Measurements from ENCODE around the gene LCA5.

DNA sequence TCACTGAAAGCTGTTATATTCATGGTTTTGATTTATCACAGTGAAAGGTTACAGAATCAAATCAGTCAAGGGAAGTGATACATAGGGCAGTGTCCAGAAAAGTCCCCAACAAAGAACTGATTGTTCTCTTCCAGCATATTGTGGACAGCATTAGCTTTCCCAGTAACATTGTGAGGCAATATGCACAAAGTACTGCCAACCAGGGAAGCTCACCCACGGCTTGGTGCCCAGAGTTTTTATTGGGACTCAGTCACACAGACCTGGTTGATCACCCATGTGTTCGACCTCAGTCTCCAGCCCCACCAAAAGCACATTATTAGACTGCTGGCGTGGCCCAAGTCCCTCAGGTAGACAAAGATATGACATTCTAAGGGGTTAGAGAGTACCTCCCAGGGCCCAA lies 76.0 kb downstream of the LCA5 start:
- TF ChIP-seq BHLHE40 (IDR thresholded peaks at IDR 0.05; ENCODE audit: borderline replicate concordance) = no peak
- no peak for TF ChIP-seq ZNF384 (IDR thresholded peaks at IDR 0.05)
- no peak for TF ChIP-seq CTBP1 (IDR thresholded peaks at IDR 0.05; ENCODE audit: borderline replicate concordance)
- no peak for TF ChIP-seq SP1 (IDR thresholded peaks at IDR 0.05)
- TF ChIP-seq HDGF (IDR thresholded peaks at IDR 0.05; ENCODE audit: borderline replicate concordance) = no peak
- no peak for TF ChIP-seq SUZ12 (IDR thresholded peaks at IDR 0.05)
- TF ChIP-seq ARNT (IDR thresholded peaks at IDR 0.05) = no peak
- no peak for TF ChIP-seq FOXM1 (IDR thresholded peaks at IDR 0.05; ENCODE audit: borderline replicate concordance)
- TF ChIP-seq LEF1 (IDR thresholded peaks at IDR 0.05; ENCODE audit: borderline replicate concordance) = no peak
- TF ChIP-seq ELF4 (IDR thresholded peaks at IDR 0.05) = no peak
- TF ChIP-seq TARDBP (IDR thresholded peaks at IDR 0.05) = no peak
